Large intestine (tissue), 3 donors: Measurements from ENCODE around the gene STAB1. TPM values are rescaled to one million over a fixed set of nuclear protein-coding genes. Genes with fewer than 3 reads are reported as not detected.

ENCODE experiments used
- DNase-seq, 2 donors: peaks; one replicate each; pipeline versions ENCODE4 v3.0.0 to v3.0.0-alpha.2; 2013
- H3K27ac ChIP-seq: one replicate; pipeline ENCODE4 v1.5.1; 2013; ENCODE audit warnings: low read length
- H3K27me3 ChIP-seq: 2 replicates; pipeline ENCODE4 v1.6.1; 2013; ENCODE audit warnings: low read length; ENCODE audit not compliant: control insufficient read depth, insufficient read depth
- H3K36me3 ChIP-seq: 2 replicates; pipeline ENCODE4 v1.6.1; 2013; ENCODE audit warnings: low read length; ENCODE audit not compliant: control insufficient read depth, insufficient read depth
- H3K4me1 ChIP-seq: one replicate; pipeline ENCODE4 v1.6.1; 2013; ENCODE audit warnings: low read length; ENCODE audit not compliant: control insufficient read depth, insufficient read depth
- H3K4me3 ChIP-seq: one replicate; pipeline ENCODE4 v1.5.1; 2013; ENCODE audit warnings: low read length
- H3K9me3 ChIP-seq: one replicate; pipeline ENCODE4 v1.6.1; 2013; ENCODE audit warnings: mild to moderate bottlenecking, low read depth, low read length, moderate library complexity; ENCODE audit not compliant: control insufficient read depth
- WGBS: methylation state at CpG from one replicate; pipeline ENCODE4 v1.1.5; 2013; ENCODE audit warnings: low lambda C conversion rate; ENCODE audit not compliant: insufficient coverage; 5-methylcytosine and 5-hydroxymethylcytosine counted together
- polyA plus RNA-seq: library from polyadenylated mRNA; unstranded; fragments of 120-200 nt; gene quantifications from one replicate; pipeline ENCODE4 v1.2.1, GENCODE V29; 2013

The STAB1 gene
- polyA plus RNA-seq, 1 donor = 43.5 TPM

DNA sequence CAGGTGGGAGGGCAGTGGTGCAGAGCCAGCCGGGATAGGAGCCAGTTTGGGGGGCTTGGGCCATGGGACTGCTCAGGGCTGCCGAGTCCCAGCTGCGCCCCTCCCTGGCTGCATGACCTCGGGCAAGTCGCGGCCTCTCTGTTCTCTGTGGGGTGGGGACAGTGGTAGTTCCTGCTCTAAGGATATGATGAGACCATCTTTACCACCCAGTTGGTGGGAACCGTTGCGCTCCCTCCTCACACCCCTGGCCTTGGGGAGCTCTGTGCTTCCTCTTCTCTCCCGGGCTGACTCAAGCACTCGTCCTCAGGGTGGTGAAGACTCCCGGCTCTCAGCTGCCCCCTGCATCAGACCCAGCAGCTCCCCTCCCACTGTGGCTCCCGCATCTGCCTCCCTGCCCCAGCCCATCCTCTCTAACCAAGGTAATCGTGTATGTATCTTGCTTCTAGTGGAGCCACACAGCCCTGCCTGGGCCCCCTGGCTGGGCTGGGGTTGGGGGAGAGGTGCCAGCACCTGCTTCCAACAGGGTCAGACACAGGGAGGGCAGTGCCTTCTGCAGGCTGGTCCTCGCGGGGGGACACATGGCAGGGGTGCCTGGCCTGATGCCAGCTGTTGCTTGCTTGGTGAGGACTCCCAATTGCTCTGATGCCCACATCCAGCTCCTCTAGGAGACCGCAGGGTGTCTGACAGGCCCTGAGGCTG, 15.1 kb upstream of the STAB1 start:
- Histone ChIP-seq H3K36me3 (peaks cover 85% of the 10 kb centered on the region), H3K27ac (no peak overlapping the region), H3K4me3 (no peak overlapping the region), H3K9me3 (no peaks in the 10 kb centered on the region), H3K27me3 (no peaks in the 10 kb centered on the region), H3K4me1 (no peaks in the 10 kb centered on the region)
- 83% methylated on average over 1 of the region's 16 CpGs for WGBS
- no peak for DNase-seq

DNA sequence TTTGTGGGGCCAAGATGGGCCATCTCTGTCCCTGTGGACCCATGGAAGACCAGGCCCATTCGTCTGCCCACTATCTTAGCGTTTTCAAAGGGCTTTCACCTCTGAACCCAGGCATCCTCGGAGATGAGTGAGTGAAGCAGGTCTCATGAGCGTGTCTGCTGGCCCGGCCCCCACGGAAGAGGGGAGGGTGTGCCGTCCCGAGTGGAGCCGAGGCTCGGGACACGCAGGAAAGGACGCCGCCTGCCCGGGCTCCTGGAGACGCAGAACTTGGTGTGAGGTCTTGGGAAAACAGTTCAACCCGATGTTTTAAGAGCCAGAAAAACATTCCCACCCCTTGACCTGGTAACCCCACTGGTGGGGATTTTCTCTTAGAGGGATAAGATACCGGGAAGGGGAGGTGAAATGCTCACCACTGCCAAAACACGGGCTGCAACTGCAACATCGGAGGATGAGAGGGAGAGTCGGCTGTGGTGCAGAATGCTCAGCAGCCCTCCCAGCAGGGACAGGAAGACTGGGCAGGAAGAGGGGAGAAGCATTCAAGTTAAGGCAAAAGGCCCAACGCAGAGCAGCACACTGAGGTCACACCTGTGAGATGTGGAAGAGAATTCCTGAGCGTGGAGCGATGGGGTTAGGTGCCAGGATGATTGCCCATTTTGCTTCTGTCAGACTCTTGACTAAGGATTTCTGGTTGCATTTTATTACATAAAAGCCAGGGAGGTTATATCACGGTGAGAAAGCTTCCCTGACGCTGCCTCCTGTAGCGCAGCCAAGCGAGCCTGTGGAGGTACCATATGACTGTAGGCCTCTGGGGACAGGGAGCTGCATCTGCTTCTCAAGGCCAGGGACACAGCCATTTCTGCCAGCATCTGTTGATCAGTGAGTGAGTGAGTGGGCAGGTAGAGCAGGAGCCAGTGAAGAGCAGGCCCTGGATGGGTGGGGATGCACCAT, 14.1 kb upstream of the STAB1 start:
- peaks cover 83% of the 10 kb centered on the region for H3K36me3 ChIP-seq
- no peaks in the 10 kb centered on the region for H3K4me1 ChIP-seq
- no peak overlapping the region for H3K27ac ChIP-seq
- H3K27me3 ChIP-seq = no peaks in the 10 kb centered on the region
- no peak for DNase-seq
- H3K4me3 ChIP-seq = no peak overlapping the region
- no CpG with 5 or more reads among the region's 27 CpGs for WGBS
- no peaks in the 10 kb centered on the region for H3K9me3 ChIP-seq

DNA sequence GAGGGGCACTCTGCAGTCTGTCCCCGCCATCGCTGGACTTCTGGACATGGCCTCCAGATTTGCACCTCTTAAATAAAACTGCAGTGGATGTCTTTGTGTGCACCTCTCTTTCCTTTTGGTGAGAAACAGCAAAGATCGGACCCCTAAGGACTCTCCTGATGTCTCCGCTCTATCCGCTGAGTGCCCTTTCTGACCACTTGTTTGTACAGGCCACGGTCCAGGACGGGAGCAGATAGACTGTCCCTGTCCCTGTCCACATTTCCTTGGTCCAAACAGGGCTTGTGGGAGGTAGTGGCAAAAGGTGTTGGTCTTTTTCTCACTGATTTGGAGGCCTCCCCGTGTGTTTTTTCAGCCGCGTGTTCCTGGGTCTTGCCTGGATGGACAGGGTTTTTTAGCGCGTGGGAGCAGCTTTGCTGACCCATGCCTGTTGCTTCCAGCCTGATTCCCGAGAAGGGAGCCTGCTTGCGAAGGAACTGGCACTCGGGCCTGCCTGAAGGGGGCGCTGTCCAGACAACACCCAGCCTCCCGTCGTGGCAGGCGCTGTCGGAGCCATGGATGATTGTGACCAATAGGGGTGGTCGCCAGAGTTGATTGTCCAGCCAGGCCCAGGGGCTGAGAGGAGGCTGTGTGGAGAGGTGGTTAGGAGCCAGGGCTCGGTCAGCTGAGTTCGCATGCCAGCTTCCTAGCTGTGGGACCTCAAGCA, 13.2 kb upstream of the STAB1 start:
- Histone ChIP-seq H3K27me3 (no peaks in the 10 kb centered on the region), H3K9me3 (peaks cover 1% of the 10 kb centered on the region), H3K4me3 (no peak overlapping the region), H3K4me1 (no peaks in the 10 kb centered on the region), H3K36me3 (peaks cover 83% of the 10 kb centered on the region), H3K27ac (no peak overlapping the region)
- DNase-seq = no peak
- no CpG with 5 or more reads among the region's 23 CpGs for WGBS

DNA sequence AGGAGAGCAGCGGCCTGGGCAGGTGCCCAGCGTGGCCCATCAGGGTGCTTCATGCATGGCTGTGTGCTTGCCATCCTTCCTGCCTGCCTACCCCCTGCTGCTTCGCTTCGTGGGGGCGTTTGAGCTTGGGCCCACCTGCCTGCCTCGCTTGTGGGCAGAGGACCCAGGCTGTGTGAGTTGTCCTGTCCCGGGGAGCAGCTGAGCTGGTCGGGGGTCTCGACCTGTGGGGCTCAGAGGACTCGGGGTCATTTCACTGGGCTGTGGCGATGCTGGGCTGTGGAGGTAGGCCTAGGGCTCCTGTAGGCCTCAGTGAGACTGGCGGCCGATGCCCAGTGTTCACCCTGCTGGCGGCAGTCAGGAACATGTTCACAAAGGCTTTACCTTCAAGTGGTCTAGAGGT, 12.1 kb upstream of the STAB1 start:
- H3K27ac ChIP-seq = no peak overlapping the region
- H3K36me3 ChIP-seq = peaks cover 83% of the 10 kb centered on the region

DNA sequence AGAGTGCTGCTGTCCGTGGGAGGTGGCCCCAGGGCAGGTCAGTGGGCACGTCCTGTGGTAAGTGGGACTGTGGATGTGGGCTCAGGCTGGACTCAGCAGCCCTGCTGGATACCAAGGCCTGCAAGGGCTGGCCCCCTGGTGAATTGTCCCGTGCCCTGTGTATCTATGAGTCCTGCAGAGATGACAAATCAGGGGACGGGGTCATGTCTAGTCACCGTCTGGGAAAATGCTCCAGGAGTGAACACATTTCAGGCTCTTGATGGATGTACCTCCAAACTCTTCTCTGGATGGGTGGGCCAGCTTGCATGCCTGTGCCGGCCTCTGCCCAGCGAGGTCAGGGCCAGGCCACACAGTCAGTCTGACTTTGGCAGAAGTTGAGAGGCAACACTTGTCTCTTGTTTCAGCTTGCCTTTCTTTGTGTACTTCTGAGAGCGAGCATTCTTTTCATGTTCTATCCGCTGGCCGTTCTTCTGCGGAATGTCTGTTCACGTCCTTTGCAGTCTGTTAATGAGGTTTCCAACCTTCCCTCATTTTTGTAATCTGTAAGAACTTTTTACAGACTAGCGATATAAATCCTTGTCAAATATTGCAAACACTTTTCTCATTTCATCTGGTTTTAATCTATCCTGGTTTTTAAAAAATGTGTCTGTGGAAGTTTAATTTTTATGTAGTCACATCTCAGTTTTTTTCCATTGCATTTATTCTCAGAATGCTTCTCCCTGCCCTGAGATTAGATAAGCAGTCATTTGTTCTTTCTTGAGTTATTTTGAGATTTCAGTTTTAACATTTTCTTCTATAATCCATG, 11.4 kb upstream of the STAB1 start:
- no peaks in the 10 kb centered on the region for H3K4me1 ChIP-seq
- 87% methylated on average over 6 of the region's 13 CpGs for WGBS
- no peaks in the 10 kb centered on the region for H3K27me3 ChIP-seq
- H3K36me3 ChIP-seq = peaks cover 82% of the 10 kb centered on the region
- no peak for DNase-seq
- H3K27ac ChIP-seq = no peak overlapping the region
- peaks cover 11% of the 10 kb centered on the region for H3K9me3 ChIP-seq
- H3K4me3 ChIP-seq = no peak overlapping the region

More for the DNA sequence above, 12.1 kb upstream of the STAB1 start:
- Histone ChIP-seq H3K4me1 (no peaks in the 10 kb centered on the region), H3K4me3 (no peak overlapping the region), H3K27me3 (no peaks in the 10 kb centered on the region), H3K9me3 (peaks cover 8% of the 10 kb centered on the region)
- no peak for DNase-seq
- no CpG with 5 or more reads among the region's 14 CpGs for WGBS

DNA sequence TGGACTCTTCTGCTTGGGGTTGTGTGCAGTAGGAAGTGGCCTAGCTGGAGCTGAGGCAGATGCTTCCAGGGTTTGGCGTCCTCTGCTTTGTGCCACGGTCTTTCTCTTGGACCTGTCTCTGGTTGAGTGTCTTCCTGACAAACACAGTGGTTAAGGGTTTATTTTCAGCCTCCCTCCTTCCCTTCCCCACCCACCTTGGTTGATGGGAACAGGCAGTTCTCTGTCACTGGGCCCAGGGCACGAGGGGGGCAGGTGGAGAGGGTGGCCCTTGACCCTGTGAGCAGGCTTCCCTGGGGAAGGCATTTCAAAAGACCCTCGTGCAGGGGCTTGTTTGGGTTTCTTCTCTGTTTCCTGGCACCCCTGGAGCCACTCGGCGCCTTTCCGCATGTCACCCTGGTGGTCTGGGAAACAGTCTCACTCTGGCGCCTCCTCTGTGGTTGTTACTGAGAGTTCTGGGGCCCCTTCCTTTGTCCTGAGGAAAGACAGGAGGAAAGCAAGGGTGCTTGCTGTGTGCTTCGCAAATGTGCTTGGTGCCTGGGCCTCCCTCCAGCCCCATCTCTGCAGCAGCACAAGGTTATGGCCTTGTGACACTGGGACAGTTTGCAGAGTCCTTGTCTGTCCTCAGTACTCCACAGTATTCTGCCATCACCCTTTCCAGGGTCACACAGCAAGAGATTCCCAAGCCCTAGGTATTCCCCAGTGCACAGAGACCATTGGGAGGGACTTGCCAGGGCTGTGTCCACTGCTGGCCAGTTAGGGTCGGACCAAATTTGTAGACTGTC, 10.3 kb upstream of the STAB1 start:
- Histone ChIP-seq H3K4me3 (no peak overlapping the region), H3K36me3 (peaks cover 82% of the 10 kb centered on the region), H3K4me1 (no peaks in the 10 kb centered on the region), H3K27me3 (no peaks in the 10 kb centered on the region), H3K9me3 (peaks cover 11% of the 10 kb centered on the region), H3K27ac (no peak overlapping the region)
- no CpG with 5 or more reads among the region's 10 CpGs for WGBS
- no peak for DNase-seq

DNA sequence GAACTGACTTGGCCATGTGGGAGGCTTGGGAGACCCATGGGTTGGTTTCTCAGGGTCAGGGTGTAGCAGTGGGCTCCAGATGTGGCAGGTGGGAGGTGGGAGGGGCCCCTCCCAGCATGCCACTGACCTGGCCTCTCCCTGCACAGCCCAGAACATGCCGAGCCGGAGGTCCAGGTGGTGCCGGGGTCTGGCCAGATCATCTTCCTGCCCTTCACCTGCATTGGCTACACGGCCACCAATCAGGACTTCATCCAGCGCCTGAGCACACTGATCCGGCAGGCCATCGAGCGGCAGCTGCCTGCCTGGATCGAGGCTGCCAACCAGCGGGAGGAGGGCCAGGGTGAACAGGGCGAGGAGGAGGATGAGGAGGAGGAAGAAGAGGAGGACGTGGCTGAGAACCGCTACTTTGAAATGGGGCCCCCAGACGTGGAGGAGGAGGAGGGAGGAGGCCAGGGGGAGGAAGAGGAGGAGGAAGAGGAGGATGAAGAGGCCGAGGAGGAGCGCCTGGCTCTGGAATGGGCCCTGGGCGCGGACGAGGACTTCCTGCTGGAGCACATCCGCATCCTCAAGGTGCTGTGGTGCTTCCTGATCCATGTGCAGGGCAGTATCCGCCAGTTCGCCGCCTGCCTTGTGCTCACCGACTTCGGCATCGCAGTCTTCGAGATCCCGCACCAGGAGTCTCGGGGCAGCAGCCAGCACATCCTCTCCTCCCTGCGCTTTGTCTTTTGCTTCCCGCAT, 7.9 kb upstream of the STAB1 start:
- no peaks in the 10 kb centered on the region for H3K27me3 ChIP-seq
- 63% methylated on average over 2 of the region's 31 CpGs for WGBS
- DNase-seq = no peak
- H3K4me1 ChIP-seq = no peaks in the 10 kb centered on the region
- no peak overlapping the region for H3K27ac ChIP-seq
- H3K9me3 ChIP-seq = peaks cover 11% of the 10 kb centered on the region
- peaks cover 83% of the 10 kb centered on the region for H3K36me3 ChIP-seq
- no peak overlapping the region for H3K4me3 ChIP-seq

DNA sequence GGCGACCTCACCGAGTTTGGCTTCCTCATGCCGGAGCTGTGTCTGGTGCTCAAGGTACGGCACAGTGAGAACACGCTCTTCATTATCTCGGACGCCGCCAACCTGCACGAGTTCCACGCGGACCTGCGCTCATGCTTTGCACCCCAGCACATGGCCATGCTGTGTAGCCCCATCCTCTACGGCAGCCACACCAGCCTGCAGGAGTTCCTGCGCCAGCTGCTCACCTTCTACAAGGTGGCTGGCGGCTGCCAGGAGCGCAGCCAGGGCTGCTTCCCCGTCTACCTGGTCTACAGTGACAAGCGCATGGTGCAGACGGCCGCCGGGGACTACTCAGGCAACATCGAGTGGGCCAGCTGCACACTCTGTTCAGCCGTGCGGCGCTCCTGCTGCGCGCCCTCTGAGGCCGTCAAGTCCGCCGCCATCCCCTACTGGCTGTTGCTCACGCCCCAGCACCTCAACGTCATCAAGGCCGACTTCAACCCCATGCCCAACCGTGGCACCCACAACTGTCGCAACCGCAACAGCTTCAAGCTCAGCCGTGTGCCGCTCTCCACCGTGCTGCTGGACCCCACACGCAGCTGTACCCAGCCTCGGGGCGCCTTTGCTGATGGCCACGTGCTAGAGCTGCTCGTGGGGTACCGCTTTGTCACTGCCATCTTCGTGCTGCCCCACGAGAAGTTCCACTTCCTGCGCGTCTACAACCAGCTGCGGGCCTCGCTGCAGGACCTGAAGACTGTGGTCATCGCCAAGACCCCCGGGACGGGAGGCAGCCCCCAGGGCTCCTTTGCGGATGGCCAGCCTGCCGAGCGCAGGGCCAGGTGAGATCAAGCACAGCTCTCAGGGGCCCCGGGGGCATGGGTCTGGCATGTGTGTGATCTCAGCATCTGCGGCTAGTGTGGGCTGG, 7.1 kb upstream of the STAB1 start:
- H3K36me3 ChIP-seq = peaks cover 83% of the 10 kb centered on the region
- no CpG with 5 or more reads among the region's 59 CpGs for WGBS
- DNase-seq = no peak

More for the DNA sequence above, 7.1 kb upstream of the STAB1 start:
- Histone ChIP-seq H3K4me1 (no peaks in the 10 kb centered on the region), H3K27ac (no peak overlapping the region), H3K4me3 (no peak overlapping the region), H3K27me3 (no peaks in the 10 kb centered on the region), H3K9me3 (peaks cover 11% of the 10 kb centered on the region)
